ENCODE measurements around the gene JMJD4. TPM values are rescaled to one million over a fixed set of nuclear protein-coding genes. Genes with fewer than 3 reads are reported as not detected.
"Not testable (repeated sequence)": the region's sequence is repeated elsewhere in the genome, so short reads cannot be mapped to it uniquely, and the experiment has no call there.

JMJD4 gene
- total RNA-seq, 1 donor from 2014 or later = 13.5 TPM

- DNase-seq (ENCODE audit: low read depth) = no peak
- no peak overlapping the region for H3K4me3 ChIP-seq (ENCODE audit: low read depth, low read length)
- no peak for TF ChIP-seq CTCF (conservative IDR thresholded peaks at IDR 0.05; ENCODE audit: low read depth, low read length)
Measured at GRCh38 chr1:227712648-227713047, 22.5 kb downstream of the JMJD4 start.

- DNase-seq (ENCODE audit: low read depth); H3K4me3 ChIP-seq (ENCODE audit: low read depth, low read length): not testable (repeated sequence)
Measured at GRCh38 chr1:227710474-227710873, 24.6 kb downstream of the JMJD4 start.

GRCh38 chr1:227709451-227709850 lies 25.7 kb downstream of the JMJD4 start:
- H3K4me3 ChIP-seq (ENCODE audit: low read depth, low read length) = no peak overlapping the region
- no peak for DNase-seq (ENCODE audit: low read depth)
- no peak for TF ChIP-seq CTCF (conservative IDR thresholded peaks at IDR 0.05; ENCODE audit: low read depth, low read length)

- no peak for DNase-seq (ENCODE audit: low read depth)
- H3K4me3 ChIP-seq (ENCODE audit: low read depth, low read length) = no peak overlapping the region
- no peak for TF ChIP-seq CTCF (conservative IDR thresholded peaks at IDR 0.05; ENCODE audit: low read depth, low read length)
Measured at GRCh38 chr1:227707846-227708245, 27.3 kb downstream of the JMJD4 start.

- H3K4me3 ChIP-seq (ENCODE audit: low read depth, low read length); DNase-seq (ENCODE audit: low read depth): not testable (repeated sequence)
Measured at GRCh38 chr1:227701631-227702030, 33.5 kb downstream of the JMJD4 start.

- TF ChIP-seq CTCF (conservative IDR thresholded peaks at IDR 0.05; ENCODE audit: low read depth, low read length) = no peak
- DNase-seq (ENCODE audit: low read depth) = no peak
Measured at GRCh38 chr1:227697321-227697864, 37.7 kb downstream of the JMJD4 start.

GRCh38 chr1:227685807-227686206 lies 49.3 kb downstream of the JMJD4 start:
- no peak for DNase-seq (ENCODE audit: low read depth)
- H3K4me3 ChIP-seq (ENCODE audit: low read depth, low read length) = no peak overlapping the region
- TF ChIP-seq CTCF (conservative IDR thresholded peaks at IDR 0.05; ENCODE audit: low read depth, low read length) = no peak

More at GRCh38 chr1:227697321-227697864, 37.7 kb downstream of the JMJD4 start:
- H3K4me3 ChIP-seq (ENCODE audit: low read depth, low read length) = no peak overlapping the region

Other genes with a start within 250 kb of the JMJD4 start
- gene ZNF678, start 171.7 kb downstream of the JMJD4 start, total RNA-seq = 5.4 and 7.1 TPM in 2 replicates
- 36.3 and 40.7 TPM in 2 replicates for gene SNAP47, start 133 bp upstream of the JMJD4 start, total RNA-seq
- gene PRSS38, start 80.4 kb upstream of the JMJD4 start, total RNA-seq = not detected in 2 replicates
- 2.1 and 2.7 TPM in 2 replicates for gene WNT9A, start 212.6 kb upstream of the JMJD4 start, total RNA-seq

All from epithelial cell of proximal tubule (primary cell).